Sigmoid colon (tissue), 4 donors: Measurements from ENCODE around the gene OR2V1.

Source experiments
- CTCF ChIP-seq, 4 experiments: fragments of 450-650 bp in 3 of 4; fragments of 200-600 bp in 1 of 4; IDR thresholded peaks; one replicate each; pipeline ENCODE4 v1.5.1; 2016 to 2019; ENCODE audit warnings: antibody characterized with exemption in 4 of 4, mild to moderate bottlenecking in 3 of 4, moderate library complexity in 2 of 4
- EP300 ChIP-seq, 4 donors: sonication (generic); formaldehyde crosslinking; IDR thresholded peaks; one replicate each; pipeline ENCODE4 v1.6.1; 2017; ENCODE audit warnings: antibody characterized with exemption in 4 of 4

DNA sequence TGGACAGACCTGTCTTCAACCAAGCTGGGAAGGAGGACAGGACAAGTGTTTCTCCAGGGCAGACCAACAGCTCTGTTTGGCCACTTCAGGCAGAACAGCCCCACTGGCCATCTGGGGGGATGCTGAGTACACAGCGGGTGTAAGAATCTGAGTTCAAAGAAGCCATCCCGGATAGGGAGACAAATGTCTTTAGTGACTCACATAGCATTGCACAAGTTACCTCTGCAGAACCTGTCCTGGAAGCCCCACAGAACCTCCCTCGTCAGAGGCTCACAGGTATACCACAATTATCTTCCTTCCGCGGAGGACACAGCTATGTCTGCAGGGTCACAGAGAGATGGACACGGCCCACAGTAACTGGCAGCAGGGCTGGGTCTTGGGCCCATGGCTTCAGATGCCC, 18.4 kb upstream of the OR2V1 start:
- TF ChIP-seq CTCF (IDR thresholded peaks at IDR 0.05) (no peak), EP300 (IDR thresholded peaks at IDR 0.05) (no peak)
